Measurements from ENCODE around the gene AFF3.

AFF3 gene

DNA sequence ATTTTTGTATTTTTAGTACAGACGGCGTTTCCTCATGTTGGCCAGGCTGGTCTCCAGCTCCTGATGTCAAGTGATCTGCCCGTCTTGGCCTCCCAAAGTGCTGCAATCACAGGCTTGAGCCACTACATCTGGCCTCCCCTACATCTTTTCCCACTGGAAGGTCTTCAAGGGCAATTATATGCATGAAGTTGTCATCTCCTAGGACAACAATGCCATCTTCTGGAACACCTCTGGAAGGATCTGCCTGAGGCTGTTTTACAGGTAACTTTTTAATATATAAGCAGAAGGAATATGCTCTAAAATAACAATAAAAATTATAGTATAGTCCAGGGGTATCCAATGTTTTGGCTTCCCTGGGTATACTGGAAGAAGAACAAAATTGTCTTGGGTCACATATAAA lies 321.4 kb downstream of the AFF3 start:
- no peaks in the 10 kb centered on the region for H3K79me2 ChIP-seq (ENCODE audit: low read length)
- no peak overlapping the region for H3K4me2 ChIP-seq (ENCODE audit: low read length)
- no peaks in the 10 kb centered on the region for H4K20me1 ChIP-seq (ENCODE audit: insufficient read depth, low read length)
- no peak overlapping the region for H2AFZ ChIP-seq (ENCODE audit: low read depth, low read length)
- H3K36me3 ChIP-seq (replicated peaks; ENCODE audit: low read depth, low read length): peaks cover 11% of the 10 kb centered on the region
- no peak overlapping the region for H3K4me3 ChIP-seq (ENCODE audit: low read length)
- no peak overlapping the region for H3K27ac ChIP-seq (ENCODE audit: low read length)
- H3K27me3 ChIP-seq (ENCODE audit: low read depth, low read length): no peaks in the 10 kb centered on the region
- no peak overlapping the region for H3K9ac ChIP-seq (ENCODE audit: low read length)
- H3K9me3 ChIP-seq (ENCODE audit: insufficient read depth, low read length): no peaks in the 10 kb centered on the region
- TF ChIP-seq, protein P1, sequence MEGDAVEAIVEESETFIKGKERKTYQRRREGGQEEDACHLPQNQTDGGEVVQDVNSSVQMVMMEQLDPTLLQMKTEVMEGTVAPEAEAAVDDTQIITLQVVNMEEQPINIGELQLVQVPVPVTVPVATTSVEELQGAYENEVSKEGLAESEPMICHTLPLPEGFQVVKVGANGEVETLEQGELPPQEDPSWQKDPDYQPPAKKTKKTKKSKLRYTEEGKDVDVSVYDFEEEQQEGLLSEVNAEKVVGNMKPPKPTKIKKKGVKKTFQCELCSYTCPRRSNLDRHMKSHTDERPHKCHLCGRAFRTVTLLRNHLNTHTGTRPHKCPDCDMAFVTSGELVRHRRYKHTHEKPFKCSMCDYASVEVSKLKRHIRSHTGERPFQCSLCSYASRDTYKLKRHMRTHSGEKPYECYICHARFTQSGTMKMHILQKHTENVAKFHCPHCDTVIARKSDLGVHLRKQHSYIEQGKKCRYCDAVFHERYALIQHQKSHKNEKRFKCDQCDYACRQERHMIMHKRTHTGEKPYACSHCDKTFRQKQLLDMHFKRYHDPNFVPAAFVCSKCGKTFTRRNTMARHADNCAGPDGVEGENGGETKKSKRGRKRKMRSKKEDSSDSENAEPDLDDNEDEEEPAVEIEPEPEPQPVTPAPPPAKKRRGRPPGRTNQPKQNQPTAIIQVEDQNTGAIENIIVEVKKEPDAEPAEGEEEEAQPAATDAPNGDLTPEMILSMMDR (IDR thresholded peaks at IDR 0.05; ENCODE audit: low read depth, low read length): no peak
- no peak for TF ChIP-seq EZH2phosphoT487 (IDR thresholded peaks at IDR 0.05; ENCODE audit: low read depth)
- H3K4me1 ChIP-seq (ENCODE audit: low read length): no peaks in the 10 kb centered on the region

DNA sequence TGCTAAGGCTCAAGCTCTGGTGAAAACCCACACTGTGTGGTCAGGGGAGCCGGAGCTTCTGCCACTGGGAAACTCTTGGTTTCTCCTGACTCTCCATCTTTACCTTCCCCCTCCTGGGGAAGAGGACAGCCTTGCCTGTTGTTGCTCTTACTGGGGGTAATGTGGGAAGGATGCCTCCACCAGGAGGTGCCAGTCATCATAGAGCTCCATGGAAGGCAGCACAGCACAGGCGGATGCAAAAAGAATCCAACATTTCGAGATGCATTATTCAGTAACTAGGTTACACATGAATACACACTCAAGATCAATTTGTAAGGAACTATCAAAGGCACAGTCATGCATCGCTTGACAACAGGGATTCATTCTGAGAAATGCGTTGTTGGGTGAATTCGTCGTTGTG lies 322.6 kb downstream of the AFF3 start:
- H3K9me3 ChIP-seq (ENCODE audit: insufficient read depth, low read length): no peaks in the 10 kb centered on the region
- no peak overlapping the region for H3K9ac ChIP-seq (ENCODE audit: low read length)
- no peak overlapping the region for H2AFZ ChIP-seq (ENCODE audit: low read depth, low read length)
- peaks cover 11% of the 10 kb centered on the region for H3K36me3 ChIP-seq (replicated peaks; ENCODE audit: low read depth, low read length)
- H4K20me1 ChIP-seq (ENCODE audit: insufficient read depth, low read length): no peaks in the 10 kb centered on the region
- H3K4me3 ChIP-seq (ENCODE audit: low read length): no peak overlapping the region
- TF ChIP-seq, protein P1 (IDR thresholded peaks at IDR 0.05; ENCODE audit: low read depth, low read length): no peak; the same call in 1 of the 2 replicates
- TF ChIP-seq EZH2phosphoT487 (IDR thresholded peaks at IDR 0.05; ENCODE audit: low read depth): no peak
- no peaks in the 10 kb centered on the region for H3K79me2 ChIP-seq (ENCODE audit: low read length)
- H3K27ac ChIP-seq (ENCODE audit: low read length): no peak overlapping the region
- H3K27me3 ChIP-seq (ENCODE audit: low read depth, low read length): no peaks in the 10 kb centered on the region
- H3K4me1 ChIP-seq (ENCODE audit: low read length): no peaks in the 10 kb centered on the region
- no peak overlapping the region for H3K4me2 ChIP-seq (ENCODE audit: low read length)

DNA sequence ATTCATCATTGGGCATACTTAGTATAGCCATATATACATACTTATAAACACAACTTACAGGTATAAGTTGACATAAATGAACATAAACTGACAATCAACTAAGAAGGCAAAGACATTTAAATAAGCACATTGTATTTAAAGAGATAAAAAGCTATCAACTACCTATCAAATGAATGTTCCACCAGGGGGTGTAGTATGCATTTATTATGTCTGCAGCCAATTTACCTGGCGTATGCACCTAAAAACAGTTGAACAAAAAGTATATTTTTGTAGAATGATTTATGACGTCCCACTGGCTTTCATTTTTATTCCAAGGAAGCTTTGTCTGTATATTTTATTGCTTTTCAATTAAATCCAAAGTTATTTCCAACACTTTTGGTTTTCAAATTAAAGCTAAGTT lies 323.5 kb downstream of the AFF3 start:
- TF ChIP-seq, protein P1 (IDR thresholded peaks at IDR 0.05; ENCODE audit: low read depth, low read length): peak; percentile 21; the same call in 1 of the 2 replicates
- no peak for TF ChIP-seq EZH2phosphoT487 (IDR thresholded peaks at IDR 0.05; ENCODE audit: low read depth)
- H3K4me2 ChIP-seq (ENCODE audit: low read length): no peak overlapping the region
- H3K36me3 ChIP-seq (replicated peaks; ENCODE audit: low read depth, low read length): peaks cover 11% of the 10 kb centered on the region
- H3K4me1 ChIP-seq (ENCODE audit: low read length): no peaks in the 10 kb centered on the region
- H4K20me1 ChIP-seq (ENCODE audit: insufficient read depth, low read length): no peaks in the 10 kb centered on the region
- no peaks in the 10 kb centered on the region for H3K9me3 ChIP-seq (ENCODE audit: insufficient read depth, low read length)
- no peaks in the 10 kb centered on the region for H3K27me3 ChIP-seq (ENCODE audit: low read depth, low read length)
- no peak overlapping the region for H3K27ac ChIP-seq (ENCODE audit: low read length)
- no peak overlapping the region for H3K9ac ChIP-seq (ENCODE audit: low read length)
- no peaks in the 10 kb centered on the region for H3K79me2 ChIP-seq (ENCODE audit: low read length)
- H3K4me3 ChIP-seq (ENCODE audit: low read length): no peak overlapping the region
- H2AFZ ChIP-seq (ENCODE audit: low read depth, low read length): no peak overlapping the region

DNA sequence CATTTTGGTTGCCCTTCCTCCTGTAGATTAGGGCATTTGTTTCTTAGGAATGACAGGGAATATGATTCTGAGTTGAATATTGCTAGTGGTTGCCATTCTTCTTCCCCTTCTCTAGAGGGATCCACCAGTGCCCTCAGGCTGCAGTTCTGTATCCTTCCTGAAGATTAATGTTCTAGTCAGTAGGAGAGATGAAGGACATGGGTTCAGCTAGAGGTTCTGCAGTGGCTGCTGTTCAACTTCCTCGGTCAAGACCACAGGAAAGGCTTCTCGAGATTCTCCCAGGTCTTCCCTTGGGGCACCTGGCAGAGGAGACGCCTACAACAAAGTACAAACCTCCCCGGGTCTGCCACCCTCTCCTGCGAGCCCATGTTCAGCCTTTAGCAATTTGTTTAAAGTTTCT lies 325.5 kb downstream of the AFF3 start:
- H3K79me2 ChIP-seq (ENCODE audit: low read length): no peaks in the 10 kb centered on the region
- H3K4me3 ChIP-seq (ENCODE audit: low read length): no peak overlapping the region
- H3K36me3 ChIP-seq (replicated peaks; ENCODE audit: low read depth, low read length): peaks cover 11% of the 10 kb centered on the region
- H3K9ac ChIP-seq (ENCODE audit: low read length): no peak overlapping the region
- H3K27ac ChIP-seq (ENCODE audit: low read length): no peak overlapping the region
- TF ChIP-seq, protein P1 (IDR thresholded peaks at IDR 0.05; ENCODE audit: low read depth, low read length): no peak
- no peak for TF ChIP-seq EZH2phosphoT487 (IDR thresholded peaks at IDR 0.05; ENCODE audit: low read depth)
- no peak overlapping the region for H2AFZ ChIP-seq (ENCODE audit: low read depth, low read length)
- H4K20me1 ChIP-seq (ENCODE audit: insufficient read depth, low read length): no peaks in the 10 kb centered on the region
- no peaks in the 10 kb centered on the region for H3K9me3 ChIP-seq (ENCODE audit: insufficient read depth, low read length)
- no peaks in the 10 kb centered on the region for H3K27me3 ChIP-seq (ENCODE audit: low read depth, low read length)
- no peaks in the 10 kb centered on the region for H3K4me1 ChIP-seq (ENCODE audit: low read length)
- no peak overlapping the region for H3K4me2 ChIP-seq (ENCODE audit: low read length)
